Neutrophil (primary cell): ENCODE data around the gene FATE1.

Source experiments
- H3K27ac ChIP-seq: fragments of 200-600 bp; sonication (generic); 2 replicates; pipeline ENCODE4 v1.5.1; 2016; ENCODE audit warnings: mild to moderate bottlenecking, moderate library complexity
- H3K27me3 ChIP-seq: fragments of 200-600 bp; sonication (generic); 2 replicates; pipeline ENCODE4 v1.6.0; 2016; ENCODE audit warnings: mild to moderate bottlenecking
- H3K36me3 ChIP-seq: fragments of 200-600 bp; sonication (generic); 2 replicates; pipeline ENCODE4 v1.5.1; 2017
- H3K4me1 ChIP-seq, 2 experiments: fragments of 200-600 bp in 1 of 2; sonication (generic) in 1 of 2; 1 replicate in 1 of 2; 2 replicates in 1 of 2; pipeline versions ENCODE4 v1.5.1 to v1.6.1; 2013 to 2016; ENCODE audit warnings: low read depth in 1 of 2, low read length in 1 of 2, mild to moderate bottlenecking in 1 of 2, moderate library complexity in 1 of 2; ENCODE audit not compliant: control insufficient read depth in 1 of 2, insufficient read depth in 1 of 2
- H3K4me3 ChIP-seq, 2 experiments: fragments of 200-600 bp in 1 of 2; sonication (generic) in 1 of 2; 1 replicate in 1 of 2; 2 replicates in 1 of 2; pipeline ENCODE4 v1.5.1; 2013 to 2016; ENCODE audit warnings: low read depth in 1 of 2, low read length in 1 of 2, mild to moderate bottlenecking in 1 of 2, moderate library complexity in 1 of 2
- H3K9me3 ChIP-seq: fragments of 200-600 bp; sonication (generic); 2 replicates; pipeline ENCODE4 v1.5.1; 2016
- CTCF ChIP-seq: fragments of 200-600 bp; sonication (generic); IDR thresholded peaks from 2 replicates; pipeline ENCODE4 v1.5.1; 2016; ENCODE audit warnings: antibody characterized with exemption

FATE1 gene

GRCh38 chrX:151701071-151701470 lies 14.8 kb upstream of the FATE1 start:
- Histone ChIP-seq H3K4me1 (no peaks in the 10 kb centered on the region), H3K27ac (no peak overlapping the region), H3K27me3 (peaks cover 3% of the 10 kb centered on the region), H3K4me3 (no peak overlapping the region), H3K36me3 (no peaks in the 10 kb centered on the region), H3K9me3 (no peaks in the 10 kb centered on the region)
- no peak for TF ChIP-seq CTCF

GRCh38 chrX:151701531-151701930 lies 14.3 kb upstream of the FATE1 start:
- H3K36me3 ChIP-seq = no peaks in the 10 kb centered on the region
- no peaks in the 10 kb centered on the region for H3K9me3 ChIP-seq
- no peak overlapping the region for H3K4me3 ChIP-seq
- H3K27me3 ChIP-seq = no peaks in the 10 kb centered on the region
- H3K27ac ChIP-seq = no peak overlapping the region
- H3K4me1 ChIP-seq = no peaks in the 10 kb centered on the region
- TF ChIP-seq CTCF = no peak

GRCh38 chrX:151702026-151702714 lies 13.7 kb upstream of the FATE1 start:
- Histone ChIP-seq H3K27ac (no peak overlapping the region), H3K4me1 (no peaks in the 10 kb centered on the region)

GRCh38 chrX:151702741-151703340 lies 13.0 kb upstream of the FATE1 start:
- TF ChIP-seq CTCF = no peak
- Histone ChIP-seq H3K36me3 (no peaks in the 10 kb centered on the region), H3K9me3 (no peaks in the 10 kb centered on the region), H3K27ac (no peak overlapping the region), H3K27me3 (no peaks in the 10 kb centered on the region), H3K4me1 (no peaks in the 10 kb centered on the region), H3K4me3 (no peak overlapping the region)

More at GRCh38 chrX:151702026-151702714, 13.7 kb upstream of the FATE1 start:
- no peak overlapping the region for H3K4me3 ChIP-seq
- no peak for TF ChIP-seq CTCF
- no peaks in the 10 kb centered on the region for H3K27me3 ChIP-seq
- no peaks in the 10 kb centered on the region for H3K36me3 ChIP-seq
- no peaks in the 10 kb centered on the region for H3K9me3 ChIP-seq

GRCh38 chrX:151703487-151703886 lies 12.3 kb upstream of the FATE1 start:
- TF ChIP-seq CTCF = no peak
- H3K4me1 ChIP-seq = no peaks in the 10 kb centered on the region
- H3K27me3 ChIP-seq = no peaks in the 10 kb centered on the region
- no peak overlapping the region for H3K27ac ChIP-seq
- no peaks in the 10 kb centered on the region for H3K9me3 ChIP-seq
- no peak overlapping the region for H3K4me3 ChIP-seq
- H3K36me3 ChIP-seq = no peaks in the 10 kb centered on the region
